Left lung (tissue), 10 donors: ENCODE data around the gene FAM89A. TPM values are rescaled to one million over a fixed set of nuclear protein-coding genes. Genes with fewer than 3 reads are reported as not detected.
"Not testable (repeated sequence)": the region's sequence is repeated elsewhere in the genome, so short reads cannot be mapped to it uniquely, and the experiment has no call there.

Experiments used
- ATAC-seq: fragments of 200-7000 bp; cut with Tn5 transposase; one replicate; pipeline ENCODE4 v1.9.1; 2020; ENCODE audit warnings: moderate library complexity
- DNase-seq, 4 donors: peaks; one replicate each; pipeline ENCODE4 v3.0.0-alpha.2; 2013 to 2020
- H3K27ac ChIP-seq, 2 donors: fragments of 200-600 bp; sonication (generic) in 1 of 2; one replicate each; pipeline versions ENCODE4 v1.5.0 to v1.8.0; 2020 to 2021
- H3K27me3 ChIP-seq, 2 donors: fragments of 200-600 bp; sonication (generic) in 1 of 2; one replicate each; pipeline versions ENCODE4 v1.5.0 to v1.8.0; 2020 to 2021
- H3K36me3 ChIP-seq, 2 donors: fragments of 200-600 bp; sonication (generic) in 1 of 2; one replicate each; pipeline versions ENCODE4 v1.5.0 to v1.8.0; 2020 to 2021
- H3K4me1 ChIP-seq, 2 donors: fragments of 200-600 bp; one replicate each; pipeline ENCODE4 v1.8.0; 2021
- H3K4me3 ChIP-seq, 2 donors: fragments of 200-600 bp; sonication (generic) in 1 of 2; one replicate each; pipeline versions ENCODE4 v1.5.0 to v1.8.0; 2020 to 2021; ENCODE audit warnings: mild to moderate bottlenecking in 1 of 2
- H3K9me3 ChIP-seq, 2 donors: fragments of 200-600 bp; sonication (generic) in 1 of 2; one replicate each; pipeline versions ENCODE4 v1.5.0 to v1.8.0; 2020 to 2021
- CTCF ChIP-seq, 2 donors: fragments of 200-600 bp; sonication (generic) in 1 of 2; IDR thresholded peaks; one replicate each; pipeline versions ENCODE4 v1.5.0 to v1.8.0; 2021; ENCODE audit warnings: antibody characterized with exemption in 2 of 2
- intact Hi-C, 2 donors: fragments of 100-400 bp; cut with DNase I; formaldehyde crosslinking; loops; one replicate each; pipeline versions ENCODE4 v1.11.2 to v1.14.2; 2022
- polyA plus RNA-seq, 6 donors: library from polyadenylated mRNA; unstranded; fragments of 120-200 nt; gene quantifications; one replicate each; pipeline ENCODE4 v1.2.1, GENCODE V29; 2013; ENCODE audit not compliant: insufficient read length in 6 of 6
- total RNA-seq, 2 donors: library from RNA; stranded (reverse); fragmentation: NEBNext Ultra II Directional; extraction: Animal tissue kit (Norgen Biotek cat#: 25700); gene quantifications; one replicate each; pipeline ENCODE4 v1.2.1, GENCODE V29; 2021
- donor health status: DM: no; HTN: yes; CAD: no.
- donor health status: DM: no; HTN: no; CAD: no.

The FAM89A gene
- total and polyA plus RNA-seq, 8 donors: 12.3 to 26.6 (median 18.5) TPM

GRCh38 chr1:231032963-231033362 is 7.1 kb downstream of the FAM89A start:
- ATAC-seq (peak; percentile 29), DNase-seq (no peak)
- H3K27me3 ChIP-seq: no peaks in the 10 kb centered on the region
- H3K4me1 ChIP-seq: peaks cover 0 to 53% of the 10 kb centered on the region in 2 donors
- intact Hi-C loops: no loop called here
- H3K36me3 ChIP-seq: no peaks in the 10 kb centered on the region
- no peaks in the 10 kb centered on the region for H3K9me3 ChIP-seq
- no peak overlapping the region for H3K27ac ChIP-seq
- H3K4me3 ChIP-seq: no peak overlapping the region
- no peak for TF ChIP-seq CTCF (IDR thresholded peaks at IDR 0.05)

- peaks cover 0 to 32% of the 10 kb centered on the region in 2 donors for H3K4me1 ChIP-seq
- DNase-seq (no peak), ATAC-seq (no peak)
- H3K9me3 ChIP-seq: no peaks in the 10 kb centered on the region
- TF ChIP-seq CTCF (IDR thresholded peaks at IDR 0.05): no peak
- intact Hi-C loops: no loop called here
- H3K27me3 ChIP-seq: no peaks in the 10 kb centered on the region
- H3K4me3 ChIP-seq: no peak overlapping the region
- no peaks in the 10 kb centered on the region for H3K36me3 ChIP-seq
- H3K27ac ChIP-seq: peak overlapping the region in 1 of 2 donors; percentile 48
These were observed 10.2 kb downstream of the FAM89A start for GRCh38 chr1:231029841-231030240.

GRCh38 chr1:231029247-231029646 is 10.8 kb downstream of the FAM89A start:
- H3K36me3 ChIP-seq, H3K4me3 ChIP-seq, intact Hi-C loops, H3K27me3 ChIP-seq, DNase-seq, ATAC-seq, H3K9me3 ChIP-seq: not testable (repeated sequence)
- peak overlapping the region in 1 of 2 donors; percentile 48 for H3K27ac ChIP-seq
- peaks cover 0 to 32% of the 10 kb centered on the region in 2 donors for H3K4me1 ChIP-seq

GRCh38 chr1:231028682-231029081 is 11.4 kb downstream of the FAM89A start:
- Histone ChIP-seq H3K27me3 (no peaks in the 10 kb centered on the region), H3K27ac (peak overlapping the region in 1 of 2 donors; percentile 48), H3K36me3 (no peaks in the 10 kb centered on the region), H3K4me1 (peaks cover 0 to 32% of the 10 kb centered on the region in 2 donors), H3K4me3 (no peak overlapping the region), H3K9me3 (no peaks in the 10 kb centered on the region)
- DNase-seq (no peak), ATAC-seq (peak; percentile 41)
- intact Hi-C loops: no loop called here
- no peak for TF ChIP-seq CTCF (IDR thresholded peaks at IDR 0.05)

DNA sequence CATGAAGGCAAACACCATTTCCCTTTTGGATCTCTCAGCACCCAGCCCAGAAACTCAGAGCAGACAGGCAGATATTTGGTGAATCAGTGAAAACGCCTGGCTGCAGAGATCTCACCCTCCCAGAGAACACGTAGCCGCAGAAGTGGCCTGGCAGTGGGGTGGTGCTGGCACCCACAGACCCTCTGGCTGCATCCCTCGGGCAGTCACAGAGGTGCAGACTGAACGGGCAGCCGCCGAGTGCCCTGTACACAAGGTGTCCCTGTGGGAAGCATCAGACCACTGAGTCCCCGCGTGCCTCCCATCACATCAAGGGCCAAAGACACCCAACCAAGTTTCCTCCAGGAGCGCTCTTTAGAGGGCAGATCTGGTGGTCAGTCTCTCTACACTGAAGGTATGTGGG is 12.1 kb downstream of the FAM89A start:
- no peaks in the 10 kb centered on the region for H3K9me3 ChIP-seq
- DNase-seq (no peak), ATAC-seq (no peak)
- H3K27ac ChIP-seq: peak overlapping the region in 1 of 2 donors; percentile 48
- peaks cover 0 to 26% of the 10 kb centered on the region in 2 donors for H3K4me1 ChIP-seq
- H3K27me3 ChIP-seq: no peaks in the 10 kb centered on the region
- intact Hi-C loops: no loop called here
- TF ChIP-seq CTCF (IDR thresholded peaks at IDR 0.05): no peak
- H3K36me3 ChIP-seq: no peaks in the 10 kb centered on the region
- H3K4me3 ChIP-seq: no peak overlapping the region
